Measurements from ENCODE around the gene KCNV2. TPM values are rescaled to one million over a fixed set of nuclear protein-coding genes. Genes with fewer than 3 reads are reported as not detected.

KCNV2 gene
- total and polyA plus RNA-seq, 2 of the 13 experiments (the other 11 are each of a cell fraction or from before 2014, with no cell fraction given), result not detected

- ChIA-PET CTCF (ENCODE audit: low intra/inter-chr PET ratio, low total read pairs) (no interaction called here), POLR2A (no interaction called here)
- intact Hi-C loops (cut with micrococcal nuclease; ENCODE audit: unreplicated experiment), result no loop called here
- DNase-seq (ENCODE audit: low spot score) (no peak), ATAC-seq (no peak), FAIRE-seq (no peak)
- peaks cover 2 to 14% of the 10 kb centered on the region in 2 experiments; a peak in 4 of 5 replicates for H3K36me3 ChIP-seq (replicated peaks in 1 of 2; ENCODE audit: control insufficient read depth in 1 of 2, insufficient read depth in 2 of 2, low read length in 2 of 2)
- no peaks in the 10 kb centered on the region for H3K27me3 ChIP-seq (ENCODE audit: control insufficient read depth in 1 of 2, insufficient read depth in 2 of 2, low read length in 2 of 2)
- H3K4me2 ChIP-seq (ENCODE audit: low read depth, low read length), result no peak overlapping the region
- BruUV-seq (replicated peaks), result no TSS peak
- no peaks in the 10 kb centered on the region for H3K9me3 ChIP-seq (ENCODE audit: low read length)
- no peaks in the 10 kb centered on the region for H4K20me1 ChIP-seq (ENCODE audit: insufficient read depth, low read length)
- H2AFZ ChIP-seq (ENCODE audit: low read length), result no peak overlapping the region
- H3K4me1 ChIP-seq (ENCODE audit: insufficient read depth, low read length), result 0 out of 2 replicates have a peak, but pooled peaks cover 6% of the 10 kb centered on the region
- H3K4me3 ChIP-seq (replicated peaks in 1 of 3; ENCODE audit: insufficient read depth in 1 of 3, low read depth in 2 of 3, low read length in 3 of 3), result no peak overlapping the region
- no peak overlapping the region for H3K9ac ChIP-seq (ENCODE audit: insufficient read depth, low read depth, low read length)
- TF ChIP-seq ATF2 (CRISPR knock-in tag; IDR thresholded peaks at IDR 0.05), result no peak
- TF ChIP-seq ZNF354B (CRISPR knock-in tag; IDR thresholded peaks at IDR 0.05), result no peak
- 98% methylated on average over 4 of the region's 4 CpGs for WGBS (ENCODE audit: low lambda C conversion rate)
- in situ Hi-C loops (cut with HindIII; ENCODE audit: extremely low pct_ligation_motif_present, low pct_unique_long_range_greater_than_20kb), result no loop called here
- no peaks in the 10 kb centered on the region for H3K79me2 ChIP-seq (ENCODE audit: insufficient read depth, low read length)
- H3K27ac ChIP-seq (ENCODE audit: extremely low read length, insufficient read depth, low read length), result no peak overlapping the region
Observed at GRCh38 chr9:2764353-2764752, 47.0 kb downstream of the KCNV2 start.

GRCh38 chr9:2765250-2765880, 48.1 kb downstream of the KCNV2 start:
- POLR2A ChIA-PET, result no interaction called here
- in situ Hi-C loops (cut with HindIII; ENCODE audit: extremely low pct_ligation_motif_present, low pct_unique_long_range_greater_than_20kb), result no loop called here
- FAIRE-seq, result no peak
- TF ChIP-seq GABPA (IDR thresholded peaks at IDR 0.05; ENCODE audit: low read depth, low read length) (no peak), GABPA (CRISPR knock-in tag; IDR thresholded peaks at IDR 0.05; ENCODE audit: low read depth) (no peak), HOXA7 (CRISPR knock-in tag; IDR thresholded peaks at IDR 0.05) (no peak), CENPT (CRISPR knock-in tag; IDR thresholded peaks at IDR 0.05; ENCODE audit: low read depth) (no peak), YY1 (IDR thresholded peaks at IDR 0.05; ENCODE audit: insufficient read depth, insufficient replicate concordance, low read depth, low read length) (no peak), HINFP (CRISPR knock-in tag; IDR thresholded peaks at IDR 0.05; ENCODE audit: low read depth) (no peak), ZNF274 (CRISPR knock-in tag; IDR thresholded peaks at IDR 0.05) (no peak), ETS1 (CRISPR knock-in tag; IDR thresholded peaks at IDR 0.05) (no peak), REL (CRISPR knock-in tag; conservative IDR thresholded peaks at IDR 0.05) (no peak), PLRG1 (conservative IDR thresholded peaks at IDR 0.05) (no peak), TRIM24 (CRISPR knock-in tag; IDR thresholded peaks at IDR 0.05) (no peak), ZFY (CRISPR knock-in tag; IDR thresholded peaks at IDR 0.05) (no peak), ZKSCAN8 (CRISPR knock-in tag; IDR thresholded peaks at IDR 0.05; ENCODE audit: borderline replicate concordance) (no peak), KDM3A (CRISPR knock-in tag; IDR thresholded peaks at IDR 0.05; ENCODE audit: low read depth) (no peak)

More at GRCh38 chr9:2765250-2765880, 48.1 kb downstream of the KCNV2 start:
- H3K9me3 ChIP-seq (ENCODE audit: low read length), result no peaks in the 10 kb centered on the region
- no TSS peak for BruUV-seq (replicated peaks)
- 89% methylated on average over 4 of the region's 4 CpGs for WGBS (ENCODE audit: low lambda C conversion rate)
- H3K4me1 ChIP-seq (ENCODE audit: insufficient read depth, low read length), result 0 out of 2 replicates have a peak, but pooled peaks cover 6% of the 10 kb centered on the region
- CTCF ChIA-PET (ENCODE audit: low intra/inter-chr PET ratio, low total read pairs), result no interaction called here
- DNase-seq (ENCODE audit: low spot score) (no peak), ATAC-seq (no peak)
- no peaks in the 10 kb centered on the region for H3K79me2 ChIP-seq (ENCODE audit: insufficient read depth, low read length)
- H3K27ac ChIP-seq (ENCODE audit: extremely low read length, insufficient read depth, low read length), result no peak overlapping the region
- peaks cover 5 to 21% of the 10 kb centered on the region in 2 experiments; a peak in 4 of 5 replicates for H3K36me3 ChIP-seq (replicated peaks in 1 of 2; ENCODE audit: control insufficient read depth in 1 of 2, insufficient read depth in 2 of 2, low read length in 2 of 2)
- no peak overlapping the region for H3K4me3 ChIP-seq (replicated peaks in 1 of 3; ENCODE audit: insufficient read depth in 1 of 3, low read depth in 2 of 3, low read length in 3 of 3)
- no peak overlapping the region for H3K9ac ChIP-seq (ENCODE audit: insufficient read depth, low read depth, low read length)
- intact Hi-C loops (cut with micrococcal nuclease; ENCODE audit: unreplicated experiment), result no loop called here
- H3K27me3 ChIP-seq (ENCODE audit: control insufficient read depth in 1 of 2, insufficient read depth in 2 of 2, low read length in 2 of 2), result no peaks in the 10 kb centered on the region
- no peaks in the 10 kb centered on the region for H4K20me1 ChIP-seq (ENCODE audit: insufficient read depth, low read length)
- H3K4me2 ChIP-seq (ENCODE audit: low read depth, low read length), result no peak overlapping the region
- no peak overlapping the region for H2AFZ ChIP-seq (ENCODE audit: low read length)
